GM19467 (cell line): ENCODE results near the gene CXCL14.
"Not testable (repeated sequence)": the region's sequence is repeated elsewhere in the genome, so short reads cannot be mapped to it uniquely, and the experiment has no call there.

Source experiments
- ATAC-seq: cut with Tn5 transposase; IDR thresholded peaks from one replicate; pipeline ENCODE4 v1.9.1; 2021; ENCODE audit warnings: mild to moderate bottlenecking, moderate library complexity; ENCODE audit not compliant: unreplicated experiment

Gene CXCL14

DNA sequence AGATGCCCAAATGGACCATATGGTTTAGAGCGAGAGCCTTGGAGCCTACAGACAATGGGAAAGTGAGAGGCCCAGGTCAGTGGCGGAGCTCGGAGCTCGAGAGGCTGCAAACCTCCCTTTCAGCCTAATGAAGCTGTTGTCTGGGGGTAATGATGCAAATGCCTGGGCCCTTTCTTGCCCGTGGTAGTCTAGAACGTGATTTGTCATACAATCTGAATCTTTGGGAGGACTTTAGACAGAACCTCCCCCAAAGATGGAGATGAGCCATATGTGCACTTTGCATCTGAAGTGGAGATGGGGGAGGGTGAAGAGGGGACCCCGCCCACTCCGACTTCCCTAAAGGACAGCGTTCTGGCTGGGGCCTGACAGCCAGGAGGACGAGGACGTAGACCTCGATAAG is 32.7 kb downstream of the CXCL14 start:
- no peak for ATAC-seq

DNA sequence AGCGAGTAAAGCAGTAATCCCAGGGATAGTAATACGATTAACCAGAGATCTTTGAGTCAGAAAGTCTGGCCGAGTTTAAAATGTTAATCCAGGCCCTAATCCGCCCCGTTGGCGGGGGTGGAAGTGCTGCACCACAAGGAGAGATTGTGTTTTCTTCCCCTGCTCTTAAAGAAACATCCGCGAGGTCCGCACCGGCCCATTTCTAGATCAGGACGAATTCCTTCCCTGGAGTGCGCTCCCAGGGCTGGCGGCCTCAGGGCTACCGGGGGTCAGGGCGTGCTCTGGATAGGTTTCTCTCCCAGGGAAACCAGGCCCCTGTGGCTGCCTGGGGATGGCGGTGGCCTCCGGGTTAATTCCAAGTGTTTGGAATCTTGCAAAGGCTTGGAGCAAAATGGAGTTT is 33.7 kb downstream of the CXCL14 start:
- ATAC-seq = no peak

DNA sequence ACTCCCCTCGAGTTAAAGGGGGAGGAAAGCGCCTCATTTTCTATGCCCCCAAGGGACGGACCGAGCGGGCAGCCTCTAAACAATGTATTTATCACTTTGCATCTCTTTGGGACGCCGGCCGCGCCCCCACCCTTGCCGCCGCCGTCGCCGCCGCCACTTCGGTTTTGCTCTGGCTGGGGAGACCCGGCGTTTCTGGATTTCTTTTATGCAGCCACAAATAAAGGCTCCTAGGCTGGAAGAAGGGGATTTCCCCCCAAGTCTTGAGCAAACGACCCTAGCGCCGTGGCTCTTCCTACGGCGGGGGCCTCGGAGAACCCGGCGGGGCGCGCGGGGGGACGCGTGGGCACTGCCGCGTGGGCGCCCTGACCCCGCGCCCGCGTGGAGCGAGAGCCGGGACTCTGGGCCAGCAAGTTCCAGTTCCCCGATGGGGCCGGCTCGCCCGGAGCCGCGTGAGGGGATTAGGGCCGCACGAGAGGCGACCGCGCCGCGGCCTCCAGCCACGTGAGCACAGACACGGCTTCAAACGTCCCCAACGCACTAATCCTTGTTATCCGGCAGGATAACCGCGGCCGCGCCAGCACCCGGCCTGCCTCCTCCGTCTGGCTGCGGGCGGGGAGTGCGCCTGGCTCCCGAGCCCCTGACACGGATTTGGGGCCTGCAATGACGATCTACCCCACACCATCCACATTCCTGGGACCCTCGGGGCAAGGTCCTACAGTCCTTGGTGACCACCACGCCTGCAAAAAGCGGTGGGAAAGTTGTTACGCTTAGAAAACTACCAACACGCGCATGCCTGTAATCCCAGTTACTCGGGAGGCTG is 35.1 kb downstream of the CXCL14 start:
- ATAC-seq = peak; percentile 36

DNA sequence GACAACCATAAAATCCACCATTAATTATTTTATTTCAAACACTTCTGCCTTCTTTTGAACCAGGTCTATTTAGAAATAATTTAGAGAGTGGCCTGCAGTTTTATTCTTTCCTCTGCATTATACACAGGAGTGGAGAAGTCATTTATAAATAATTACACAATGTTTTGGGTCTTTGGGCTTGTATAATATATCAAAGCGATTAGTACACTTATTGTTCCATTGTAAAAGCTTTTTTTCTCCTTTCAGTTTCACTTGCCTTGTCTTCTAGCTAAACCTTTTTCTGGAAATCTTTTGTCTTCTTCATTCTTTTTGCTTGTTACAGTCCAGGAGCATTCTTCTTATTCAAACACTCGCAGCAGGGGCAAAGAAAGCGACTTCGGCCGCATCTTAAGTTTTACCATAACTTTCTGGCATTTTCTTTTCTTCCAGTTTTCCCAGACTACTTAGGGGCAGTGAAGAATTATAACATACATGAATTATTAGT is 35.7 kb downstream of the CXCL14 start:
- no peak for ATAC-seq

DNA sequence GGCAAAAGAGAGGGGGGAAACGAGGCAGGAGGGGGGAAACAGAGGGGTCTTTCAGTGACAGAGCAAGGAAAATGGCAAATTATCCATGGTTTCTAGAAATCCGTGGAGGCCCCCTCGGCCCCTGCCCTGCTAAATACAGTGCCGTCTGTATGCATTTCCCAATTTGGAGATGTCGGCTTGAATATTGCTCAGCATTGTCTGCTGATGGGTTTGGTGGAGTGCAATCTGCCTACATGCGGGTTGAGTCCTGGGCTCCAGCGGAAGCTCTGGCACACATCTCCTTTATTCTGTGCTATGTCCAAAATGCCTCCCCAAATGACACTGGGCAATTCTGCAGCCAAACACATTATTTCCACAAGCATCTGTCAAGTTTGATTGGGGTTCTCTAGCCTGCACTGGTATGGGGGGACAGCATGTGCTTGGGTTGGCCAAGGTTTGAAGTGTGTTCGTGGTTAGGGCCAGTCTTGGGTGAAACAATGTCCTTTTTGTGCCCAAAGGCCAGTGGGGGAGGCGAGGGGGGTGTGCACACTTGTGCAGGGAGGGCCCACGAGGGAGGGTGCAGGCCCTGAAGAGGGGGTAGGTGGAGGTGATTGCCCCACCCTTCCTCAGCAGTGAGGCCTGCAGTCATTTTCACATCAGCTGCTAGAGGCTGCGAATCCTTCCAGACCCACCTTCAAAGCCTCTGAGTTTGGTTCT is 36.8 kb downstream of the CXCL14 start:
- no peak for ATAC-seq

DNA sequence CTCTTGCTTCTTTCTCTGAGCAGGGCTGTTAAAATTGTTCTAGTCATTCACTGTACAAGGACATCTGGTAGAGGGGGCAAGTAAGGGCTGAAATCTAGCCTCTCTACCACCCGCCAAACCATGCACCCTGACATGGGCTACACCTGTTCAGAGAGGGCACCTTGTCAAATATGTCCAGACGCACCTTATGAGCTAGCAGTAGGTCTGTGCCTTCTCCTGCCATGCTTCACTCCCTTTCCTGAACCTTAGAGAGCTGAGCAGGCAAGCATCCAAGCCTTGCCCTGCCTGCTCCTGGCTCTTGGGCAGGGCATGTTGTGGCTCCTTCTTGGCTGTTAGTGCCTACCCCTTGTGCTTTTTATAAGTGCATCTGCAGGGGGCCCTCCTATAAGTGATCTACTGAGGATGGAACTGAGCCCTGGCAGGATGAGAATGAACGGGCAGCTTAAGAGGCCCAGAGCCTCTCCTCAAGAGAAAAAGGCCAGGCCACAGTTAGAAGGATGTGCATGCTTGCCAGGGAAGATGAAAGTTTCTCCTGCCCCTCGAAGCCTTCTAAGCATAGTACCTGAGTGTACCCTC is 39.3 kb downstream of the CXCL14 start:
- no peak for ATAC-seq

DNA sequence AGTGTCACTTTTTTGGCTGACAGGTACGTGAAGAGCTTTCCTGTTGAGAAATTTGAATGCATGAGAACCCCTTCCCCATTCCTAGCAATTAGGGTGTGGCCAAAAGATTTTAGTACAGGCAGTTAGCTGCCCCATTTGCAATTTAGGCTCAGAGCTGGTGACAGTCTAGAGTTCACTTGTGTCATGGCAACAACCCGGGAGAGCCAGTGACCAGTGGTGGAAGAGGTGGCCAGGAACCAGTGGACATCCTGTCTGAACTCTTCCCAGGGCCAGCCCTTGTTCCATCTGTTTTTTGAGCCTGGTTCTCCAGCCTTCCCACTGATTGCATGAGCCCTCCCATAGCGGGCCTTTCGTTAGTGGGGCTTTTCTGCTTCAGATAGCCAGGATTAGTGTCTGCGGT is 40.5 kb downstream of the CXCL14 start:
- no peak for ATAC-seq

DNA sequence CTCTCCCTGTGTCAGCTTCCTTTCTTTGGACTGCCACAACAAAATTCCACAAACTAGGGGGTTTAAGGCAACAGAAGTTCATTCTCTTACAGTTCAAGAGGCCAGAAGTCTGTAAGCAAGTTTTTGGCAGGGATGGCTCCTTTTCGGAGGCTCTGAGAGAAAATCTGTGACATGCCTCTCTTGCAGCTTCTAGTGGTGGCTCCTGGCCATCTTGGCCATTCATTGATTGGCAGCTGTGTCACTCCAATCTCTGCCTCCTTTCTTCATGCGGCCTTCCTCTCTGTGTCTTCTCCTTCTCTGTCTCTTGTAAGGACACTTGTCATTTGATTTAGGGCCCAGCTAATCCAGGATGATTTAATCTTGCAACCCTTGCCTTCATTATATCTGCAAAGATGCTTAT is 41.0 kb downstream of the CXCL14 start:
- ATAC-seq = no peak

DNA sequence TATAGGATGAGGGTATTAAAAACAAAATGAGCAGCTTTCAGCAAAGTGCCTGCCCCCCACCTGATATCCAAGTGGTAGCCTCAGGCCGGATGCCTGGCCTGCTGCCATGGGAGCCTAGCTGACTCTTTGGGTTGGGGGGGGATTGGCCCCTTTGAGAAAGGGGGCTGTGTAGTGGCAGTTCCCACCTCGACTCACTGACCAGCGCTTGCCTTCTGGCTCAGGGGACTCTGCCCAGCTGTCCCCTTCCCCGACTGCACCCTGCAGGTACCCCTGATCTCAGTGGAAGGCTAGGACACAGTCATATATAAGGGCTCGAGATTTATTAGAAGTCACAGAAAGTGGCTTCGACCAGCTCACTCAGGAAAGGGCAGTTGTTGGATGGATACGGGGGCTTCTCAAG is 41.5 kb downstream of the CXCL14 start:
- ATAC-seq = no peak

DNA sequence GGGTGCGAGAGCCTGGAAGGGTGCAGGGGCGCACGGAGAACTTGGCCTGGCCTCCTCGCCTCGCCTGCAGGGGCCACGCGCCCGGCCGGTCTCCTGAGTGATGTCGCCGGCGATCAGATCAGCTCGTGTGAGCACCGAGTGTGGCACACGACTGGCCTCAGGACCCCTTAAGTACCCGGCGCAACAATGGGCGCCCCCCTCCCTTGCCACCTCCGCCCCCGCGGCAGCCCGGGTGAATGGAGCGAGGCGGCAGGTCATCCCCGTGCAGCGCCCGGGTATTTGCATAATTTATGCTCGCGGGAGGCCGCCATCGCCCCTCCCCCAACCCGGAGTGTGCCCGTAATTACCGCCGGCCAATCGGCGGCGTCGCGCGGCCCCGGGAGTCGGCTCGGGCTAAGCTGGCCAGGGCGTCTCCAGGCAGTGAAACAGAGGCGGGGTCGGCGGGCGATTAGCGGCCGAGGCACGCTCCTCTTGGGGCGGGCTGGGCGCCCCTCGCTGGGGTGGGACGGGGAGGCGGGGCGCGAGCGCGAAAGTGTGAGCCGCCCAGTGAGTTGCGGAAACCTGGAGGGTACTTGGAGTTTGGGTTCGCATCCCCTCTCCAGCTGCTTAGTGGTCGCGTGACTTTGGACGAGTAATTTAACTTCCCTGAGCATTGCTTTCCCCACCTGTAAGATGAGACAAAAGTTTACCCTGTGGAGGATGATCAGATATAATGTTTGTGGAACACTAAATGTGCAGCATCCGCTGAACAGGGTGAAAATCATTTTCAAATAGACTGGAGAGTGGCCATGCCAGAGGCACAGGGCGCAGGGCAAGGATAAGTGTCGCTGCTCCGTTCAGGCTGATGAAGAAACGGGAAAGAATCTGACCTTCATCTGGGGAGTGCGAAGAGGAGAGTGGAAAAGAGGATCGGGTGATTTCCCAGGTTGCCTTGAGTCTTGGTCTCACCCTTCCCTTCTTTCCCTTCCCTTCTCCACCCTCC is 42.7 kb downstream of the CXCL14 start, which contains the start of gene NEUROG1:
Gene NEUROG1, minus strand, starts transcription at position 145 of the 982 bp plus-strand sequence. CDS start 274 bp downstream, outside the sequence.
- ATAC-seq = no peak

DNA sequence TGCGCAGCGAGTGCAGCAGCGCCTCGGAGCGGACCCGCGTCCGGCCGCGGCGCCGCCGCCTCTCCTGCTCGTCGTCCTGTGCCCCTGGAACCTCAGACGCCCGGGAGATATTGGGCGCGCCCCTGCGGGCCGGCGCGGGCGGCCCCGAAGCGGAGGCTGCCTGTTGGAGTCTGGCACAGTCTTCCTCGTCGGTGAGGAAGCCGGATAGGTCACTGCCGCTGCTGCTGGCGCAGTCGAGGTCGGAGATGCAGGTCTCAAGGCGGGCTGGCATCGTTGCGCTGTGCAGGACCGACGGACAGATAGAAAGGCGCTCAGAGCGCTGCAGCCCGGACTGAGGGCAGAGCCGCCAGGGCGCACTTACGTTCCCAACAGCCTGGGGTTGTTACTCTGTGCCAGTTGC is 43.4 kb downstream of the CXCL14 start:
- no peak for ATAC-seq

DNA sequence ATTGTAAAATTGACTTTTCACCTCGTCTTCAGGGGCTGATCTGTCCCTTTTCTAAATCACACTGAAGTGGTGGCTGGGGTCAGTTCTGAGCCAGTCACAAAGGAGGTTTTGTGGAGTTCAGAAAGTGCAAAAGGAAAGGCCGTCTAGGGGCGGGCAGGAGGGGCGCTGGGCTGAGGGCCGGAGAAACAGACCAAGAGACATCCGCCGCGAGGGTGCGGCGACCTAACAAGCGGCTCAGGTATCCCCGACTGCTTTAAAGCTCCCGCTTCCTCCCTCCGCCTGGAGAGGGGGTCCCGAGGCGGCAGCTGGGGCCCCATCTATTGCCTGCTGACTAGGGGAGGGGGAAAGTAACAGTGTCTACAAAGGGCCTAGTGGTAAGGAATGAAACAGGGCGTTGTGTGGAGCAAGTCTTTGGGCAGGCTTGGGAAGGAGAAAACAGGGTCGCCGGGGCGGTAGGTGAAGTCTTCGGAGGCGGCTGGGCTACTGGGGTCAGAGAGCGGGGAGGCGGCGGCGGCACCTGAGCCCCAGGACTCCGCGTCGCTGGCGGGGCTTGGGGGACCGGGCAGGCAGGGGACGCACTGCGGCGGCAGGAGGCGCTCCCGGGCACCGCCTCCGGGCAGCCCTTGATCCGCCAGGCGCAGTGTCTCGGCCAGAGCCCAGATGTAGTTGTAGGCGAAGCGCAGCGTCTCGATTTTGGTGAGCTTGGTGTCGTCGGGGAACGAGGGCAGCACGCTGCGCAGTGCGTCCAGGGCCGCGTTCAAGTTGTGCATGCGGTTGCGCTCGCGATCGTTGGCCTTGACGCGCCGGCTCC is 44.0 kb downstream of the CXCL14 start:
- no peak for ATAC-seq

DNA sequence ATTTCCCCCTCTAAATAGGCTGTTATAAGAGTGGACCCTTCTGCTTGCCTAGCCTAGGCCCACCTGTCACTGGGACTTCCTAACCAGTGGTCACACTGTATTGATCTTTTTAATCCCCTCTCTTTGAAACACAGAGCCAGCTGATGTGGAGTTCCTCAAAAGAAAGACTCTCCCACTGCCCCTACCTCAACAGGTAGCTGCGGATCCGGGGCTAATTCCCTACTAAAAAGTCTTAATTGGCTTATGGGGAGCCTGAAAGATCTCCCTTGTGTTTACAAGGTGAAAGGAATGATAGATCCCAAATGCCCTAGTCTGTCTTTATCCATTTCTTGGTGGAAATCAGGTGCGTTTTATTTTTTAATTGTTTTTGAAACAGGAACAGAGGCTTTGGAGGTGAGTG is 45.0 kb downstream of the CXCL14 start:
- no peak for ATAC-seq

DNA sequence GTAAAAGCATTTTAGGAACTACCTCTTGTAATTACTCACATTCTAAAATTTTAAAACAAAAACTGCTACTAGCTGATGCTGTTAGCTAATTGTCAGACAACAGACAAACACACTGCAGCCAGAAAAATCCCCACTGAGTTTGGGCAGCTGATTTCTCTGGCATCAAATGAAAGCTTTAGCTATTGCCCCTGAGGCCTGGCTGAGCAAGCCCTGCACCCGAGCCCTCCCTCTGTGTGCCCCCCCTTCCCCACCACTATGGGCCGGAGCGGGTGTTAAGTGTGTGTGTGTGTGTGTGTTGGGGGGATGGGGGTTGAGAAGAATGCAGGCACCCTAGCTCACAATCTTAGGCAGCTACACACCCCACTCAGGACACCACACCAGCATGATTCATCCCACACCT is 45.5 kb downstream of the CXCL14 start:
- ATAC-seq = no peak

DNA sequence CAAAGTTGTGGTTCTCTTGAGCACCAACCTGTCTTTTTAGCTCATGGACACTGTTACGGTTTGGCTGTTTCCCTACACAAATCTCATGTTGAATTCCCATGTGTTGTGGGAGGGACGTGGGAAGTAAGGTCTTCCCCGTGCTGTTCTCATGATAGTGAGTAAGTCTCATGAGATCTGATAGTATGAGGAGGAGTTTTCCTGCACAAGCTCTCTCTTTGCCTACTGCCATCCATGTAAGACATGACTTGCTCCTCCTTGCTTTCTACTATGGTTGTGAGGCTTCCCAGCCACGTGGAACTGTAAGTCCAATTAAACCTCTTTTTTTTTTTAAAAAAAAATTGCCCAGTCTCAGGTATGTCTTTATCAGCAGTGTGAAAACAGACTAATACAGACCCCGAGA is 49.2 kb downstream of the CXCL14 start:
- ATAC-seq = not testable (repeated sequence)

DNA sequence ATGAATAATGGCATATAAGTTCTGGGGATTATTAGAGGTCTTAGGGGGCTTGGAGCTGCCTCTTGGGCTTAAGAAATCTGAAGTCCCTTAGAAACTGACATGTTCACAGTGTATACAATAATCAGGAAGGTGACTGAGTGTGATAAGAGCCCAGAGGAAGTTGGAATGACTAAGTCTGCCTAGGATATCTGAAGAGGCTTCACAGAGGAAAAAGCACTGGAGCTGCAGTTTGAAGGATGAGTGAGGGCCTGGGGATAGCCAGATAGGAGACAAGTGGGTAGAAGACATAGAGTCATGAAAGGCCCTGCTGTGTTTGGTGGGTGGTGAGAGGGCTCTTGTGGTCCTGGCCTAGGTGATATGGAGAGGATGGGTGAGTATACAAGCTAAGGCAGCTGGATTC is 51.9 kb downstream of the CXCL14 start:
- no peak for ATAC-seq

DNA sequence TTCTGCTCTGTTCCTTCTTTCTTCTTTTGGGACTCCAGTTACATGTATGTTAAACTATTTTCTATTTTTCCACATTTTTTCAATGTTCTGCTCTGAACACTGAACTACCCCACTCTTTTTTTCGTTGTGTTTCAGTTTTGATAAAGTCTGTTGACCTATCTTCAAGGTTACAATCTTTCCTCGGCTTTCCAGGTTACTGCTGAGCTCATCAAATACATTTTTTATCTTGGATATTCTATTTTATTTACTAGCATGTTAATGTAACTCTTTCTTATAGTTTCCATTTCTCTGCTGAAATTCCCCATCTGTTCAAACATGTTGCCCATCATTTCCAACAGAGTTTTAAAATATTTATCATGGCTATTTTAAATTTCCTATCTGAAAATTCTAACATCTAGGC is 56.8 kb downstream of the CXCL14 start:
- no peak for ATAC-seq
